H9 (cell line): ENCODE results near the gene IQUB. TPM values are rescaled to one million over a fixed set of nuclear protein-coding genes. Genes with fewer than 3 reads are reported as not detected.
"Not testable (repeated sequence)": the region's sequence is repeated elsewhere in the genome, so short reads cannot be mapped to it uniquely, and the experiment has no call there.

Experiments used
- DNase-seq: peaks from one replicate; pipeline ENCODE4 v3.0.0-alpha.2; 2017
- H2AFZ ChIP-seq: one replicate; pipeline ENCODE4 v1.6.1; 2013; ENCODE audit warnings: mild to moderate bottlenecking, low read length, control low read depth, moderate library complexity
- H2AK5ac ChIP-seq: 2 replicates; pipeline ENCODE4 v1.6.1; 2013; ENCODE audit warnings: low read length, control low read depth, mixed read lengths; ENCODE audit not compliant: insufficient read length
- H2BK120ac ChIP-seq: one replicate; pipeline ENCODE4 v1.6.1; 2013; ENCODE audit warnings: low read depth, mild to moderate bottlenecking, low read length, control low read depth, inconsistent platforms; ENCODE audit not compliant: poor library complexity, severe bottlenecking
- H2BK12ac ChIP-seq: 2 replicates; pipeline ENCODE4 v1.6.1; 2013; ENCODE audit warnings: low read length, control low read depth, mixed read lengths, low read depth; ENCODE audit not compliant: insufficient read length
- H2BK15ac ChIP-seq: 2 replicates; pipeline ENCODE4 v1.6.1; 2013; ENCODE audit warnings: low read depth, low read length, control low read depth
- H2BK20ac ChIP-seq: one replicate; pipeline ENCODE4 v1.6.1; 2013; ENCODE audit warnings: low read depth, mild to moderate bottlenecking, low read length, control low read depth, inconsistent platforms; ENCODE audit not compliant: poor library complexity, severe bottlenecking
- H2BK5ac ChIP-seq: 2 replicates; pipeline ENCODE4 v1.6.1; 2013; ENCODE audit warnings: low read length, control low read depth, mixed read lengths; ENCODE audit not compliant: insufficient read length
- H3K14ac ChIP-seq: 2 replicates; pipeline ENCODE4 v1.6.1; 2013; ENCODE audit warnings: low read length, control low read depth; ENCODE audit not compliant: insufficient read depth
- H3K18ac ChIP-seq: 2 replicates; pipeline ENCODE4 v1.6.1; 2013; ENCODE audit warnings: low read depth, mild to moderate bottlenecking, mixed read lengths, low read length, control low read depth; ENCODE audit not compliant: insufficient read length
- H3K23ac ChIP-seq: 2 replicates; pipeline ENCODE4 v1.6.1; 2013; ENCODE audit warnings: low read length, control low read depth, mixed read lengths, low read depth; ENCODE audit not compliant: insufficient read length
- H3K23me2 ChIP-seq: 2 replicates; pipeline ENCODE4 v1.6.1; 2013; ENCODE audit warnings: low read depth, mild to moderate bottlenecking, mixed read lengths, low read length, control low read depth; ENCODE audit not compliant: insufficient read length, poor library complexity, severe bottlenecking
- H3K27ac ChIP-seq: 2 replicates; pipeline ENCODE4 v1.5.1; 2013; ENCODE audit warnings: low read length, control low read depth, mixed read lengths, low read depth; ENCODE audit not compliant: insufficient read length
- H3K27me3 ChIP-seq: 2 replicates; pipeline ENCODE4 v1.6.1; 2013; ENCODE audit warnings: low read length, control low read depth, inconsistent platforms; ENCODE audit not compliant: insufficient read depth
- H3K4ac ChIP-seq: 2 replicates; pipeline ENCODE4 v1.6.1; 2013; ENCODE audit warnings: low read depth, mild to moderate bottlenecking, control low read depth, inconsistent platforms, low read length, moderate library complexity
- H3K4me1 ChIP-seq: 2 replicates; pipeline ENCODE4 v1.6.1; 2013; ENCODE audit warnings: low read length, control low read depth, inconsistent platforms; ENCODE audit not compliant: insufficient read depth
- H3K4me2 ChIP-seq: 2 replicates; pipeline ENCODE4 v1.6.1; 2013; ENCODE audit warnings: low read length, control low read depth, mixed read lengths; ENCODE audit not compliant: insufficient read length, insufficient read depth
- H3K56ac ChIP-seq: 2 replicates; pipeline ENCODE4 v1.6.1; 2013; ENCODE audit warnings: low read depth, mild to moderate bottlenecking, mixed read lengths, low read length, control low read depth; ENCODE audit not compliant: insufficient read length
- H3K79me1 ChIP-seq: 2 replicates; pipeline ENCODE4 v1.6.1; 2013; ENCODE audit warnings: low read depth, mild to moderate bottlenecking, moderate library complexity, low read length, control low read depth, inconsistent platforms; ENCODE audit not compliant: insufficient read depth, poor library complexity, severe bottlenecking
- H3K79me2 ChIP-seq: 2 replicates; pipeline ENCODE4 v1.6.1; 2013; ENCODE audit warnings: low read length, control low read depth, inconsistent platforms; ENCODE audit not compliant: insufficient read depth
- H3K9ac ChIP-seq: 2 replicates; pipeline ENCODE4 v1.6.1; 2013; ENCODE audit warnings: low read length, control low read depth, mixed read lengths; ENCODE audit not compliant: insufficient read length; ENCODE audit errors: extremely low read depth
- H3K9me3 ChIP-seq: one replicate; pipeline ENCODE4 v1.6.1; 2013; ENCODE audit warnings: low read depth, low read length, inconsistent platforms; ENCODE audit not compliant: control insufficient read depth
- H3T11ph ChIP-seq: one replicate; pipeline ENCODE4 v1.6.1; 2013; ENCODE audit warnings: mild to moderate bottlenecking, low read length, control low read depth, inconsistent platforms
- H4K20me1 ChIP-seq: one replicate; pipeline ENCODE4 v1.6.1; 2013; ENCODE audit not compliant: control insufficient read depth, insufficient read length, insufficient read depth
- H4K5ac ChIP-seq: 2 replicates; pipeline ENCODE4 v1.6.1; 2013; ENCODE audit warnings: low read depth, mild to moderate bottlenecking, mixed read lengths, low read length, control low read depth; ENCODE audit not compliant: insufficient read length
- H4K8ac ChIP-seq: replicated peaks from 2 replicates; pipeline ENCODE4 v1.6.1; 2013; ENCODE audit warnings: low read length, control low read depth, mixed read lengths, low read depth; ENCODE audit not compliant: insufficient read length
- H4K91ac ChIP-seq: 2 replicates; pipeline ENCODE4 v1.6.1; 2013; ENCODE audit warnings: low read depth, mild to moderate bottlenecking, moderate library complexity, mixed read lengths, low read length, control low read depth; ENCODE audit not compliant: insufficient read length
- H3K27ac Mint-ChIP-seq, 3 experiments: 2 replicates in 2 of 3; 3 replicates in 1 of 3; pipeline ENCODE4 v1.8.0; 2020 to 2021; ENCODE audit warnings: mixed read lengths in 3 of 3, mild to moderate bottlenecking in 1 of 3, moderate library complexity in 1 of 3
- H3K27me3 Mint-ChIP-seq: 2 replicates; pipeline ENCODE4 v1.8.0; 2021; ENCODE audit warnings: low read depth, mild to moderate bottlenecking, moderate library complexity, mixed read lengths
- H3K36me3 Mint-ChIP-seq, 3 experiments: 2 replicates in 2 of 3; 3 replicates in 1 of 3; pipeline ENCODE4 v1.8.0; 2020 to 2021; ENCODE audit warnings: low read depth in 3 of 3, mixed read lengths in 3 of 3; ENCODE audit not compliant: insufficient read depth in 1 of 3
- H3K4me1 Mint-ChIP-seq, 2 experiments: 2 replicates each; pipeline ENCODE4 v1.8.0; 2020; ENCODE audit warnings: mixed read lengths in 2 of 2
- H3K4me3 Mint-ChIP-seq, 2 experiments: 2 replicates in 1 of 2; 3 replicates in 1 of 2; pipeline ENCODE4 v1.8.0; 2020 to 2021; ENCODE audit warnings: mild to moderate bottlenecking in 2 of 2, mixed read lengths in 2 of 2, moderate library complexity in 1 of 2
- H3K9me3 Mint-ChIP-seq, 2 experiments: 2 replicates in 1 of 2; 3 replicates in 1 of 2; pipeline ENCODE4 v1.8.0; 2020; ENCODE audit warnings: mild to moderate bottlenecking in 2 of 2, mixed read lengths in 2 of 2, moderate library complexity in 1 of 2
- WGBS: extraction: QIAGEN DNeasy Blood & Tissue Kit; methylation state at CpG from one replicate; pipeline ENCODE4 v1.1.7; 2013; ENCODE audit warnings: missing lambda C conversion rate, low lambda C conversion rate, mixed read lengths; ENCODE audit not compliant: insufficient read length; ENCODE audit errors: extremely low coverage; 5-methylcytosine and 5-hydroxymethylcytosine counted together
- total RNA-seq: library from RNA; stranded (reverse); gene quantifications from 2 replicates; pipeline ENCODE4 v1.2.1, GENCODE V29; 2021
- TF ChIP-seq, protein P1 (sequence below): fragments of 200-600 bp; sonication (generic); conservative IDR thresholded peaks from 3 replicates; pipeline ENCODE4 v1.8.0; 2021; ENCODE audit warnings: antibody characterized with exemption, mild to moderate bottlenecking

Gene IQUB
- total RNA-seq, 1 experiment from 2014 or later = 0.28 TPM

DNA sequence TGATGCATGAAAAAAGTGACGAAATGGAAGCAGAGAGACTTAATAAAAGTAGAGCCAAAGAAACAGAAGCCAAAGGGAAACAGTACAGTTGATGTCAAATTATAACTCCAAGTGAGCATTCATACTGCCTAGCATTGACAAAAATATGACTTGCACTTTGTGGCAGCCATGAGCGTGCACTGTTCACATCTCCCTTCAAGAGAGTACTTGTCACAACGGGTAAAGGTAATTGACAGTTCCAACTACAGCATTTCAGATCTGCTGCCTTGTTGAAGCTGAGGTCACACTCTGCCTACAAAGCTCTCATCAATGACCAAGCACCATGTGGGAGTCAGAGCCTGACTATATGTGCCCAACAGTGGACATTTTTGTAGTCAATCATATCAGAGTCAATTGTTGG, 54.3 kb downstream of the IQUB start:
- H3K27ac ChIP-seq = no peak overlapping the region
- peaks cover 2 to 14% (median 4%) of the 10 kb centered on the region in 3 experiments; a peak in 5 of 7 replicates for H3K36me3 Mint-ChIP-seq
- H4K8ac ChIP-seq = no peak overlapping the region
- no peak overlapping the region for H2BK5ac ChIP-seq
- no peak overlapping the region for H3K4ac ChIP-seq
- H3K14ac ChIP-seq = no peak overlapping the region
- no peak overlapping the region for H4K91ac ChIP-seq
- no peak overlapping the region for H3K18ac ChIP-seq
- TF ChIP-seq, protein P1, sequence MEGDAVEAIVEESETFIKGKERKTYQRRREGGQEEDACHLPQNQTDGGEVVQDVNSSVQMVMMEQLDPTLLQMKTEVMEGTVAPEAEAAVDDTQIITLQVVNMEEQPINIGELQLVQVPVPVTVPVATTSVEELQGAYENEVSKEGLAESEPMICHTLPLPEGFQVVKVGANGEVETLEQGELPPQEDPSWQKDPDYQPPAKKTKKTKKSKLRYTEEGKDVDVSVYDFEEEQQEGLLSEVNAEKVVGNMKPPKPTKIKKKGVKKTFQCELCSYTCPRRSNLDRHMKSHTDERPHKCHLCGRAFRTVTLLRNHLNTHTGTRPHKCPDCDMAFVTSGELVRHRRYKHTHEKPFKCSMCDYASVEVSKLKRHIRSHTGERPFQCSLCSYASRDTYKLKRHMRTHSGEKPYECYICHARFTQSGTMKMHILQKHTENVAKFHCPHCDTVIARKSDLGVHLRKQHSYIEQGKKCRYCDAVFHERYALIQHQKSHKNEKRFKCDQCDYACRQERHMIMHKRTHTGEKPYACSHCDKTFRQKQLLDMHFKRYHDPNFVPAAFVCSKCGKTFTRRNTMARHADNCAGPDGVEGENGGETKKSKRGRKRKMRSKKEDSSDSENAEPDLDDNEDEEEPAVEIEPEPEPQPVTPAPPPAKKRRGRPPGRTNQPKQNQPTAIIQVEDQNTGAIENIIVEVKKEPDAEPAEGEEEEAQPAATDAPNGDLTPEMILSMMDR = no peak
- no peaks in the 10 kb centered on the region for H3K79me1 ChIP-seq
- no peak overlapping the region for H2AK5ac ChIP-seq
- DNase-seq = no peak
- H3K56ac ChIP-seq = no peak overlapping the region
- H3K27me3 Mint-ChIP-seq = no peaks in the 10 kb centered on the region
- H2BK20ac ChIP-seq = no peak overlapping the region
- H3K23me2 ChIP-seq = no peaks in the 10 kb centered on the region
- peaks cover 7 to 9% of the 10 kb centered on the region in 2 experiments; a peak in 4 of 5 replicates for H3K9me3 Mint-ChIP-seq
- WGBS = no CpG with 5 or more reads among the region's 3 CpGs
- H3K4me1 Mint-ChIP-seq = no peaks in the 10 kb centered on the region
- H2BK15ac ChIP-seq = no peak overlapping the region
- no peak overlapping the region for H2BK12ac ChIP-seq
- H3K9ac ChIP-seq = no peak overlapping the region
- no peak overlapping the region for H3K4me3 Mint-ChIP-seq
- no peaks in the 10 kb centered on the region for H3K27me3 ChIP-seq
- no peak overlapping the region for H3K27ac Mint-ChIP-seq
- H3K4me2 ChIP-seq = no peak overlapping the region
- no peak overlapping the region for H2BK120ac ChIP-seq
- H3K9me3 ChIP-seq = no peaks in the 10 kb centered on the region
- H3T11ph ChIP-seq = no peak overlapping the region
- H2AFZ ChIP-seq = no peak overlapping the region
- no peak overlapping the region for H4K5ac ChIP-seq
- no peaks in the 10 kb centered on the region for H3K4me1 ChIP-seq
- no peak overlapping the region for H3K23ac ChIP-seq
- H4K20me1 ChIP-seq = no peaks in the 10 kb centered on the region
- H3K79me2 ChIP-seq = no peaks in the 10 kb centered on the region

GRCh38 chr7:123478056-123478455, 56.3 kb downstream of the IQUB start:
- H4K91ac ChIP-seq, H3K27me3 ChIP-seq, H2BK5ac ChIP-seq, H3K79me1 ChIP-seq, DNase-seq, H3K79me2 ChIP-seq, H3K27me3 Mint-ChIP-seq, H3K4me1 ChIP-seq, H3K23me2 ChIP-seq, H3K4me1 Mint-ChIP-seq, H3K18ac ChIP-seq, H2AK5ac ChIP-seq, H3K56ac ChIP-seq, H2BK15ac ChIP-seq, H3K4me2 ChIP-seq, H2BK20ac ChIP-seq, H2BK120ac ChIP-seq, H3K27ac ChIP-seq, H2AFZ ChIP-seq, H4K8ac ChIP-seq, H3K23ac ChIP-seq, H3T11ph ChIP-seq, H2BK12ac ChIP-seq, H3K14ac ChIP-seq, H4K20me1 ChIP-seq, H3K27ac Mint-ChIP-seq, H3K9me3 ChIP-seq, H3K9ac ChIP-seq, H3K4me3 Mint-ChIP-seq, H4K5ac ChIP-seq, H3K9me3 Mint-ChIP-seq, H3K4ac ChIP-seq: not testable (repeated sequence)
- peaks cover 2 to 14% (median 4%) of the 10 kb centered on the region in 3 experiments; a peak in 5 of 7 replicates for H3K36me3 Mint-ChIP-seq
- WGBS = no CpG with 5 or more reads among the region's 1 CpG
